Smooth muscle cell (in vitro differentiated cells): ENCODE results near the gene IL6R. TPM values are rescaled to one million over a fixed set of nuclear protein-coding genes. Genes with fewer than 3 reads are reported as not detected.
A peak's percentile ranks its signal among the peaks of the same experiment; 100 is the strongest.

Experiments
- DNase-seq: peaks from one replicate; lab custom pipeline; 2025; ENCODE audit not compliant: unreplicated experiment; lab: John Stamatoyannopoulos, UW
- H2AFZ ChIP-seq: fragments of 200-600 bp; sonication (generic); 2 replicates; pipeline ENCODE4 v1.6.0; 2016; ENCODE audit warnings: antibody characterized with exemption, low read depth, mild to moderate bottlenecking
- H3F3A ChIP-seq: fragments of 200-600 bp; sonication (generic); 2 replicates; pipeline ENCODE4 v1.6.0; 2017; ENCODE audit warnings: antibody characterized with exemption, low read depth
- H3K27ac ChIP-seq: fragments of 200-600 bp; sonication (generic); 2 replicates; pipeline ENCODE4 v1.5.1; 2016; ENCODE audit warnings: low read depth, mild to moderate bottlenecking
- H3K27me3 ChIP-seq: fragments of 200-600 bp; sonication (generic); 2 replicates; pipeline ENCODE4 v1.6.1; 2016; ENCODE audit warnings: low read depth, mild to moderate bottlenecking
- H3K36me3 ChIP-seq: fragments of 200-600 bp; sonication (generic); 2 replicates; pipeline ENCODE4 v1.5.1; 2016; ENCODE audit warnings: low read depth
- H3K4me1 ChIP-seq: fragments of 200-600 bp; sonication (generic); 2 replicates; pipeline ENCODE4 v1.5.1; 2016; ENCODE audit warnings: low read depth
- H3K4me2 ChIP-seq: fragments of 200-600 bp; sonication (generic); 2 replicates; pipeline ENCODE4 v1.6.0; 2016; ENCODE audit warnings: mild to moderate bottlenecking
- H3K4me3 ChIP-seq: fragments of 200-600 bp; sonication (generic); 2 replicates; pipeline ENCODE4 v1.5.1; 2016; ENCODE audit warnings: mild to moderate bottlenecking
- H3K79me2 ChIP-seq: fragments of 200-600 bp; sonication (generic); 2 replicates; pipeline ENCODE4 v1.6.0; 2016; ENCODE audit warnings: low read depth, mild to moderate bottlenecking
- H3K9ac ChIP-seq: fragments of 200-600 bp; sonication (generic); 2 replicates; pipeline ENCODE4 v1.6.0; 2016; ENCODE audit warnings: low read depth
- H3K9me3 ChIP-seq: fragments of 200-600 bp; sonication (generic); replicated peaks from 2 replicates; pipeline ENCODE4 v1.5.1; 2016; ENCODE audit warnings: low read depth
- H4K20me1 ChIP-seq: fragments of 200-600 bp; sonication (generic); 2 replicates; pipeline ENCODE4 v1.6.0; 2016; ENCODE audit warnings: low read depth
- WGBS: methylation state at CpG from one replicate; pipeline ENCODE4 v1.1.7; 2016; ENCODE audit warnings: low lambda C conversion rate; 5-methylcytosine and 5-hydroxymethylcytosine counted together
- polyA plus RNA-seq: library from polyadenylated mRNA; unstranded; fragments of >200 nt; fragmentation: Nextera tagmentation; extraction: Ambion mirVana; gene quantifications from 2 replicates; pipeline ENCODE4 v1.2.1, GENCODE V29; 2016
- total RNA-seq: library from RNA; depleted of rRNA; stranded (reverse); fragments of >200 nt; gene quantifications from 2 replicates; pipeline ENCODE4 v1.2.3, GENCODE V29; 2014
- TF ChIP-seq, protein P1 (sequence below): fragments of 200-600 bp; sonication (generic); IDR thresholded peaks from 2 replicates; pipeline ENCODE4 v1.5.1; 2017; ENCODE audit warnings: borderline replicate concordance, mild to moderate bottlenecking, antibody characterized with exemption; ENCODE audit not compliant: insufficient read depth, poor library complexity, severe bottlenecking

The IL6R gene
- total and polyA plus RNA-seq, 2 experiments from 2014 or later: 1.8 to 1.9 TPM

DNA sequence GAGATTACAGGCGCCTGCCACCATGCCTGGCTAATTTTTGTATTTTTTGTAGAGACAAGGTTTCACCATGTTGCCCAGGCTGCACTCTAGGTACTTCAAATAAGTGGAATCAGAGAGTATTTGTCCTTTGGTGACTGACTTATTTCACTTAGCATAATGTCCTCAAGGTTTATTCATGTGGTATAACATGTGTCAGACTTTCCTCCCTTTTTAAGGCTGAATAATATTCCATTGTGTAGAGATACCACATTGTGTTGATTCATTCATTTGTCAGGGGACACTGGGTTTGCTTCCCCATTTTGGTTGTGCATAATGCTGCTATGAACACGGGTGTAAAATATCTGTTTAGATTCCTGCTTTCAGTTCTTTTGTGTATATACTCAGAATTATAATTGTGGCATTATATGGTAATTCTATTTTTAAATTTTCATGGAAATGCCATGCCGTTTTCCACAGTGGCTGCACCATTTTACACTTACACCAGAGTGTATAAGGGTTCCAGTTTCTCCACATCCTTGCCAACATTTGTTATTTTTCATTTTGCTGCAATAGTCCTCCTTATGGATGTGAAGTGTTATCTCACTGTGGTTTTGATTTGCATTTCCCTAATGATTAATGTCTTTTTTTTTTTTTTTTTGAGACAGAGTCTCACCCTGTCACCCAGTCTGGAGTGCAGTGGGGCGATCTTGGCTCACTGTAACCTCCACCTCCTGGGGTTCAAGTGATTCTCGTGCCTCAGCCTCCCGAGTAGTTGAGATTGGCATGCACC is 35.1 kb downstream of the IL6R start:
- H3K27ac ChIP-seq: no peak overlapping the region
- no peaks in the 10 kb centered on the region for H3K79me2 ChIP-seq
- H4K20me1 ChIP-seq: no peaks in the 10 kb centered on the region
- TF ChIP-seq, protein P1, sequence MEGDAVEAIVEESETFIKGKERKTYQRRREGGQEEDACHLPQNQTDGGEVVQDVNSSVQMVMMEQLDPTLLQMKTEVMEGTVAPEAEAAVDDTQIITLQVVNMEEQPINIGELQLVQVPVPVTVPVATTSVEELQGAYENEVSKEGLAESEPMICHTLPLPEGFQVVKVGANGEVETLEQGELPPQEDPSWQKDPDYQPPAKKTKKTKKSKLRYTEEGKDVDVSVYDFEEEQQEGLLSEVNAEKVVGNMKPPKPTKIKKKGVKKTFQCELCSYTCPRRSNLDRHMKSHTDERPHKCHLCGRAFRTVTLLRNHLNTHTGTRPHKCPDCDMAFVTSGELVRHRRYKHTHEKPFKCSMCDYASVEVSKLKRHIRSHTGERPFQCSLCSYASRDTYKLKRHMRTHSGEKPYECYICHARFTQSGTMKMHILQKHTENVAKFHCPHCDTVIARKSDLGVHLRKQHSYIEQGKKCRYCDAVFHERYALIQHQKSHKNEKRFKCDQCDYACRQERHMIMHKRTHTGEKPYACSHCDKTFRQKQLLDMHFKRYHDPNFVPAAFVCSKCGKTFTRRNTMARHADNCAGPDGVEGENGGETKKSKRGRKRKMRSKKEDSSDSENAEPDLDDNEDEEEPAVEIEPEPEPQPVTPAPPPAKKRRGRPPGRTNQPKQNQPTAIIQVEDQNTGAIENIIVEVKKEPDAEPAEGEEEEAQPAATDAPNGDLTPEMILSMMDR: no peak
- H3K36me3 ChIP-seq: no peaks in the 10 kb centered on the region
- no peaks in the 10 kb centered on the region for H3K9me3 ChIP-seq
- no peak overlapping the region for H3K9ac ChIP-seq
- DNase-seq: no peak
- H3K27me3 ChIP-seq: no peaks in the 10 kb centered on the region
- H3K4me3 ChIP-seq: no peak overlapping the region
- H3F3A ChIP-seq: peaks cover 12% of the 10 kb centered on the region
- H3K4me1 ChIP-seq: peaks cover 5% of the 10 kb centered on the region
- no peak overlapping the region for H2AFZ ChIP-seq
- 90% methylated on average over 6 of the region's 6 CpGs for WGBS
- H3K4me2 ChIP-seq: no peak overlapping the region

DNA sequence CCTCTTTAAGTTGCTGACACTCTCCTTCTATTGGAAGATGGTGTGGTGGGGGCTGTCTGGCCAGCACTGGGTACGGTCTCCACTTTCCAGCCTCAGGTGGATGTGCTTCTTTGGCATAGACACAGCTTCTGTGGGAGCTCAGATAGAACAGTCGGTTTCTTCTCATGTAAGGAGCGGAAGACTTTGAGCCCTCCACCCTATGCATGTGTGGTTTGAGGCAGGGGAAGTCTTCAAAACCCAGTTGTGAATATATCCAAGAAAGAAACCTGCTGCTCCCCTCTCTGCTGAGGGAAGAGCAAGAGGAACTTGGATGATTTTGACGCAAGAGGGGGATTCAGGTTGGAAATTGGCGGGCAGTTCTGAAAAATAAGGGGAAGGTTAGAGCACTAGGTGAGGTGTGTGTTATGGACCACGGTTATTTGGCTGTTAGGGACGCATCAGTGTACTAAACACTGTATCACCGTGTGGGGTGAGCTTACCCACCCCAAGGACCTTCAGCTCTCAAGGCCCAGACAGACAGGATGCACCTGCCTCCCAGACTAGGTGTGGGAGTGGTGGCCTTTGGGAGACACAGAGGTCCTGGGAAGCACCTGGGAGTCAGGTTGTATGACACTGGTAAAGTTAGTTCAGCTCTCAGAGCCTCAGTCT is 36.2 kb downstream of the IL6R start:
- 83% methylated on average over 8 of the region's 8 CpGs for WGBS
- no peak overlapping the region for H3K9ac ChIP-seq
- no peaks in the 10 kb centered on the region for H3K36me3 ChIP-seq

DNA sequence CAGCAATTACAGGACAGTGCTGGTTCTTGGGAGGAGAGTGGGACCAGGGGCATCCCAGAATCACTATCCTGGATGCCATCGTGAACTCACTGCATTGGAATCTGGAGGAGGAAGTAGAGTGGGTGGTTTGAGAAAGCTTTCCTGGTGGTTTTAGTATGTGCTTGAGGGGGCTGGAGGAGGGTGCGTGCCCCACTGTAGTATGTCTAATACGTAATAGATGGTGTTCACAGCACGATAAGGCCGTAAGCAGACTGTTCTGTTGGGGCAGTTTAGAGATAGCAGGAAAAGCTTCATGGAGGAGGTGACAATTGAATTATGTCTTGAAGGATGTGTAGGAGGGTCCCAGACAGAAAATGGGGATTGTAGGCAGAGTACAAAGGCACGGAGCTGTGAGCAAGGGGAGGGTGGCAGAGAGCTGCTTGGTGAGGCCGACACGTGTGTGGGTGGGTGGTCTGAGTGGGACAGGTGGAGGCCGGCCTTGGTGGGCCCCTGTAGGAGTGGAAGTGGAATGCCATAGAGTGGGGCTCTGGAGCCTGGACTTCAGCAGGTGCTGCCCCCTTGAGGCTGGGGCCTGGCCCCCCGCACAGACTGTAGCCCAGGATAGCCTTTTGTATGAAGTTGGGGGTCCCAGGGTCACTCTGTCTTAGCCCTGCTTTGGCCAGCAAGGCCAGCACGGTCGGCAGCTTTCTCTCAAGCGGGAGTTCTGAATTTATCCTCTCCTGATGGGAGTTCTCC is 37.0 kb downstream of the IL6R start:
- DNase-seq: no peak
- H3K36me3 ChIP-seq: no peaks in the 10 kb centered on the region
- no peaks in the 10 kb centered on the region for H3K27me3 ChIP-seq
- TF ChIP-seq, protein P1: peak; percentile 34
- H3K79me2 ChIP-seq: no peaks in the 10 kb centered on the region
- H2AFZ ChIP-seq: no peak overlapping the region
- H3K27ac ChIP-seq: peak overlapping the region; percentile 33
- 45% methylated on average over 13 of the region's 13 CpGs for WGBS
- no peak overlapping the region for H3K4me3 ChIP-seq
- H3K4me2 ChIP-seq: peak overlapping the region; percentile 44
- H3K9me3 ChIP-seq: no peaks in the 10 kb centered on the region
- H3K4me1 ChIP-seq: peaks cover 5% of the 10 kb centered on the region
- H3F3A ChIP-seq: peaks cover 12% of the 10 kb centered on the region
- H4K20me1 ChIP-seq: no peaks in the 10 kb centered on the region
- peak overlapping the region; percentile 10 for H3K9ac ChIP-seq

More for the DNA sequence above, 36.2 kb downstream of the IL6R start:
- TF ChIP-seq, protein P1: no peak
- Histone ChIP-seq H3K4me2 (no peak overlapping the region), H3K79me2 (no peaks in the 10 kb centered on the region), H3K4me3 (no peak overlapping the region), H3K27ac (no peak overlapping the region), H3K4me1 (peaks cover 5% of the 10 kb centered on the region), H4K20me1 (no peaks in the 10 kb centered on the region), H3K27me3 (no peaks in the 10 kb centered on the region), H3F3A (peaks cover 12% of the 10 kb centered on the region), H2AFZ (no peak overlapping the region), H3K9me3 (no peaks in the 10 kb centered on the region)
- no peak for DNase-seq
